Activated CD4-positive, CD25-positive, alpha-beta regulatory T cell treated with anti-CD3 and anti-CD28 coated beads, Interleukin-2, amount 50 U/mL, for 72 hours (primary cell): ENCODE measurements around the gene SAXO1.
"Not testable (repeated sequence)": the region's sequence is repeated elsewhere in the genome, so short reads cannot be mapped to it uniquely, and the experiment has no call there.

ENCODE experiments used
- DNase-seq: peaks from one replicate; pipeline ENCODE4 v3.0.0; 2021

Gene SAXO1

GRCh38 chr9:18969128-18969527 lies 63.9 kb downstream of the SAXO1 start:
- no peak for DNase-seq

DNA sequence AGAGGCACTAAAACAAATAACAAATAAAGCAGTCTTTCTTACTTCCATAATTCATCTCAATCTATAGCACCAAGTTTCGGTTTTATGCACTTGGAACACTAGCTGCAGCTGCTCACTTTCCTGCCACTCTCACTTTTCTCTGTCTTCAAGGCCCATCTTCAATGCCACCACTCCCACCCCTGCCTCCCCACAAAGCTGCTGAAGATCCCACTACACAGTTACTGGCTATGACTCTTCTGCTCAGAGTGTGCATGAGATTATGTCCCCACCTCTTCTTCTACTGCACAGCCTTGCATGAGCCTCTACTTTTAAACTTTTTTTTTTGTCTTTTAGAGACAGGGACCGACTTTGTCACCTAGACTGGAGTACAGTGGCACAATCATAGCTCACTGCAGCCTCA lies 77.4 kb downstream of the SAXO1 start:
- DNase-seq = no peak

- DNase-seq = no peak
These were observed 81.1 kb downstream of the SAXO1 start for GRCh38 chr9:18951936-18952335.

GRCh38 chr9:18947892-18948339 lies 85.1 kb downstream of the SAXO1 start:
- DNase-seq = no peak

GRCh38 chr9:18942801-18943200 lies 90.2 kb downstream of the SAXO1 start:
- DNase-seq = no peak

- DNase-seq = no peak
These were observed 91.8 kb downstream of the SAXO1 start for GRCh38 chr9:18941060-18941740.

DNA sequence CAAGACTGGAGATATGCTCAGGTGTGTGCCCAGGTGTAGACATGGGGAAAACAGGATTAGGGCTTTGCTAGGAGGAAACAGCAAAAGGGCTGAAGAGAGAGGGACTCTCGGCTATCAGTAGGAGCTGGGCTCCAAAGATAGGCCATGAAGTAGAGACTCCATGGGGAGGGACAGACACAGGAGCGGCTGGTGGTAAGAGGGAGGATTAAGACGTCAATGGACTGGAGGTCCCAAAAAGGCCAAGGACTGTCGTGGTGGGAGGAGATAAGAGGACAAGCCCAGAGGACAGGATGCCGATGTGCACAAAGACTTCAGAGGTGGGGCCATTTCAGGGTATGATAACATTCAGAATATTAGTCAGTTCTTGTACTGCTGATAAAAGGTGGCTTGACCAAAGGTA lies 93.1 kb downstream of the SAXO1 start:
- no peak for DNase-seq

GRCh38 chr9:18936094-18936871 lies 96.7 kb downstream of the SAXO1 start:
- no peak for DNase-seq

DNA sequence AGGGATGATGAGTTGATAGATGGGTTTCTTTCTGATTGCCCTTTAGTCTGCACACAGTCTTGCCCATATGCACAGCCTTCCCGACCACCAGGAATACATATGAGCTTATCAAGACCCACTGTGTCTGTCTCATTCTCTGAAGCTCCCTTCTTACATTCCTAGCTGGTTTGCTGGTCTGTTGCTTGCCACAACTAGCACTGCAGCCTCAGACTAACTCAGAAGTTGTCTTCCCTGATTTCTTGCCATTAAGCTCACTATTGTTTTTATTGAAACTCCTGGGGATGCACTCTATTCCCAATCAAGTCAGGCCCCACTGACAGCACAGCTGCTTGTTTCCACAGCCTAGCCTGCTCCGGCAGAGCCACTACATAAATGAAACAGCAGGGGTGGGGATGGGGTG lies 97.5 kb downstream of the SAXO1 start:
- DNase-seq = no peak

DNA sequence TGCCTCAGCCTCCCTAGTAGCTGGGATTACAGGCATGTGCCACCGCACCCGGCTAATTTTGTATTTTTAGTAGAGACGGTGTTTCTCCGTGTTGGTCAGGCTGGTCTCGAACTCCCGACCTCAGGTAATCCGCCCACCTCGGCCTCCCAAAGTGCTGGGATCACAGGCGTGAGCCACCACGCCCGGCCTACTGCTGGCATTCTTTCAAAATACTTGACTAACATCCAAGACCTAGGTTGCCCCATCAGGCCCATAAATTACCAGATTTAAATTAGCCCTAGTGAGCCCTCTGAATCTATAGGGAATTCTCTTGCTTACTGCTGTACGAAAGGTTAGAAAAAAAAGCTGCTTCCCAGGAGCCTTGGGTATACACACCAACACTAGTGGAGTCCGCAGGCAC lies 102.4 kb downstream of the SAXO1 start:
- DNase-seq = not testable (repeated sequence)

DNA sequence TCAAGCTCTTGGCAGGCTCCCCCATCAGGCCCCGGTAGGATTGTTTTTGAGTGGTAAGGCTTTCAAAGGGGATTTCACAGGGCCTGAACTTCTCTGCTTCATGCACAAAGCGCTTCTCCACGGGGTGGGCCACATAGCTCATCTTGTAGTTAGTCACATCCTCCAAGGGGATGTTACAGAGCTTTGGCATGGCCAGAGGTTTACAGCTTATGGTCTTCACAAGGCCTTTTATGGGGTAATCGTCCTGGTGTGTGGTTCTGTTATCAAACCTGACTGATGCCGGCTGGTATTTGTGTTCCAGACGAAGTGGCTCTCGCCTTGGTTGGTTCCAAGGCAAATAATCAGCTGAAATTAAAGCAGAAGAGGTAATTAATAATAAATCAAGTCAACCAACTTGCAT lies 104.3 kb downstream of the SAXO1 start:
- DNase-seq = no peak

DNA sequence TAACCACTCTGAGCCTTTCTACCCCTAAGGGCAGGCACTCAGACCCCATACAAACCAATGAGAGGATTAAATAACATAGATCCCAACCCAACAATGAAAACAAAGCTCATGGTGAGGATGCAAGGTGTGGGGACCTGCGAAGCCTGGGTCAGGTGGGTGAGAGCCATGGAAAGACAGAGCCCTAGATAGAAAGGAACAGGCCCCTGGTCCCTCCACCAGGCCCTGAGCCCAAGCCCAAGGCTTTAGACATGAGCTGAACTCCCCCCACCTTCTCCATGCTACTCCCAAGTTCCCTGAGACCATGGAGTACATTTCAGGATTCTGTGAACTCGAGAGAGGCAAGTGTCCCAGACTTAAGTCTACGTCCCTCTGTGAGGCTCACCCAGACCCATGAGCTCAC lies 106.5 kb downstream of the SAXO1 start:
- no peak for DNase-seq

GRCh38 chr9:18925880-18926279 lies 107.1 kb downstream of the SAXO1 start:
- DNase-seq = no peak

GRCh38 chr9:18923671-18924430 lies 109.2 kb downstream of the SAXO1 start:
- no peak for DNase-seq

DNA sequence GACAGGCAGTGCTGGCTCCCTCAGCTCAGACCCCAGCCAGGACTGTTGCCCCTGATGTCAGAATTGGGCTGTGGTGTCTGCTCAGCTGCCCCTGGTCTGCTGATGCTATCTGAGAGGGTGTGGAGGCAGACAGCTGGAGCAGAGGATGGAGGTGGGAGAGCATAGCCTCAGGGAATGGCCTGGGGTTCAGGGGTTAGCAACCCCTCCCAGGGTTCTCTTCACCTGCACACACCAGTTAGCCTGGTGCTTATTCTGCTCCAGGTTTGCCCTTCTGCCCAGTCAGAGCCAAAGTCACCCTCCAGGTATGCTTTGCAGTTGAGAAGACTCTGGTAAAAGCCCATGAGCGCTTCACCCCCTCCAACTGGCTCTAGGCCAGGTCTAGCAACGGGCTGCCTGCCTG lies 109.8 kb downstream of the SAXO1 start:
- no peak for DNase-seq

- no peak for DNase-seq
These were observed 110.7 kb downstream of the SAXO1 start for GRCh38 chr9:18922161-18922885.

GRCh38 chr9:18921366-18922075 lies 111.5 kb downstream of the SAXO1 start:
- no peak for DNase-seq

DNA sequence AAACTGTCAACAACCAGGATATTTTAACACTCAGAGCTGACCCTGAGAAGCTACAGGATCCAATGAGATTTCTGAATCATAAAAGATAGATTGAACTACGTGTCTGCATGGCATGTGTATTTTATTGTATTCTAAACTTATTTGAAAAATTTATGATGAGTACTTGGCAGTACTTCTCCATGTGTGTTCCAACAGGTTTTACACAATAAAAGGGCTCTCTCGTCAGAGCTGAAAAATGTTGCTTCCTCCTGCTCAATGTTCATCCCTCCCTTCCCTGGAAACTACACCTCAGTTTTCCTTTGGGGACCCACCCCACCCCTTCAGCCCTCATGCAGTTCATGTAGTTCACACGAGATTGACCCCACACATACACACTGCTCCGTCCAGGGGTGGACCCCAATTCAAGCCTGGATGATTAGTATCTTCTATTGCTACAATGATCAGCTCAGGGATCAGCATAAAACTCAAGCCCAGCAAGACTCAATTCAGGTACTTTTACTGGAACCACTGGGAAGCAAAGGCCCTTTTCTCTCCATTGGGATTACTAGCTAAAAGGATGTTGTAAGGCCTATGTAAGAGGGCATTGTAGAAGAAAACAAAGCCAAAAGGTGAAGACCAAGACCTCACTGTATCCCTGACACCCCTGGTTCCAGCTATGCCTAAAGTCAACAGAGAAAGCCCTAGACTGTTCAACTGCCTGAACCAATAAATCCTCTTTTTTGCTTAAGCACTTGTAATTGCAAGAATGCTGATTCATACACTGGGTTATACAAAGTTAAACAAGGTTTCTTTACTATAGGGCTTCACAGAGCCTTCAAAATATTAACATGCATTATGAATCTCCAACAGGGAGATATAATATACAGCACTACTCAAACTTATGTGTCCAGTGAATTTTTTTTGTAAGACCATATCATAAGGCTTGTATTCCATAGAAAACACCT lies 112.6 kb downstream of the SAXO1 start:
- DNase-seq = no peak

GRCh38 chr9:18911714-18912342 lies 121.2 kb downstream of the SAXO1 start:
- no peak for DNase-seq

DNA sequence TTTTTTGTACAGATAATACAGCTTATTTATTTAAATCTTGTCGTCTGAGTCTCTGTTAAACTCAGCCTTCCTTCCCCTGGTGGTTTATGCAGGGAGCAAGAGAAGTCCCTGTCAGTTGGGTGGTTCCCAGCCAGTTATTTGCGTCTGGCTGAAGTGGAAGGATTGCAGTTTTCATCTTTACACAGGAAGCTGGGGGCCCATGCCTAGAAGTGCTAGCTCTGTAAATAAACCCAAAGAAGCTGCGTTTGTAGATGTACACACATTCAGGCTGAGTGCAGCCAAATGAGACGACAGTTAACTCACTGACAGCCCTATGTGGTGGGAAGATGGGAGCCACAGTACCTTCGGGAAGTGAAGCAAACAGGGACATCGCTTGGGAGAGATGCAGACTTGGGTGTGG lies 122.1 kb downstream of the SAXO1 start:
- DNase-seq = no peak

DNA sequence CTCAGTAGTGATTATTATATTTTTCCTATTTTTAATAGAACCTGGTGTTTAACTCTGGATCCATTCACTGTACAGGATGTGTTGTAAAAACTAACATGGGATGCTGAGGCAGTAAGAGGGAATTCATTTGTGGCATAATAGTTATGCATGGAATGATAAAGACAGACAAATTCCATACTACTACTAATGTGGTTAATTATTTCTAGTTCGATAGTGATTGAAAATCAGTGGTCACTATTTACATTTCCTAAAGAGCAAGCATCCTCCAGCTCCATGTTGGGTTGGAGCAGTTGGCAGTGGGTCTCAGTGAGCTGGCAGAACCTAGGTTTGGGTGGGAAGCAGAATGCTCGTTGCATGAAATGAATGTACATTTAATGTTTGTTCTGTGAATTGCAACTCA lies 122.6 kb downstream of the SAXO1 start:
- no peak for DNase-seq
